GM19099 (cell line): ENCODE results near the gene NME3.

Experiments used
- POLR2A ChIP-seq: IDR thresholded peaks from 3 replicates; pipeline ENCODE4 v1.6.1; 2011; ENCODE audit warnings: low read depth; ENCODE audit not compliant: insufficient read length; ENCODE audit errors: extremely low read depth

The NME3 gene

DNA sequence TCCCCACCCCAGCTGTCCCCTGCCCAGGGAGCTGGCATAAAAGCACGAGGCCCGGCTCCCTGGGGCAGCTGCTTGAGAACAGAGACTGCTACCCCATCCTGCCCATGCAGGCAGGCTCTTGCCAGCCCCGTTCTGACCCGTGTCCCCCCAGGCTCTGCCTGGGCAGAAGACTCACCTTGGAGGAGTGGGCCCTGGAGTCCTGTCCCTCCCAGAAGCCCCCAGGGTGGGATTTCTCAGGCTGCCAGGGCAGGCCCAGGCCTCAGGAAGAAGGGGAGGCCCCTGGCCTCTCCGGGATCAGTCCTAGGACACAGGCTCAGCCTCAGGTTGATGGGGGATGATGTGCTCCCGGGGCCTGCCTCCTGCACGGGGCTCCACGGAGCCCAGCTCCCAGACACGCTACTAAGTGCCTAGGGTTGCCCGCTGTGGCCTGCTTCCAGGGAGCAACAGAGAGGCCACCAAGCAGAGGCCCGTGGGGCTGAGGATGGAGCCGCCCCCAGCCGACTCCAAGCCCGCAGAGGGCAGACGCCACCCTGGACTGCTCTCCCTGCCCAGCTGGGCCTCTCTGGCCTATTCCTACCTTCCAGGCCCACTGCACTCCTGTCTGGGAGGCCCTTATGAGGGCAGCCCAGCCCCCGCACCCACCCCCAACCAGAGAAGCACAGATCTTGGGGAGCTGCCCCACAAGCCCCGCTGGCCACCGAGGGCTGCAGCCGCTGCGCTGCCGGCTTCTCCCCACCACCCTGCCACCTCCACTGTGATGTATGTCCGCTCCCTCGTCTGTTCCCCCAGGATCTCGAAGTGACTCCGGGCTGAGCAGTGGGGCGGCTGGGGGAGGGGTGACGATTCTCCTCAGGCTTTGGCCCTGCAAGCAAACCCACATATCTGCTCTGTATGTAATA, 1.7 kb downstream of the NME3 start:
- TF ChIP-seq POLR2A = no peak

DNA sequence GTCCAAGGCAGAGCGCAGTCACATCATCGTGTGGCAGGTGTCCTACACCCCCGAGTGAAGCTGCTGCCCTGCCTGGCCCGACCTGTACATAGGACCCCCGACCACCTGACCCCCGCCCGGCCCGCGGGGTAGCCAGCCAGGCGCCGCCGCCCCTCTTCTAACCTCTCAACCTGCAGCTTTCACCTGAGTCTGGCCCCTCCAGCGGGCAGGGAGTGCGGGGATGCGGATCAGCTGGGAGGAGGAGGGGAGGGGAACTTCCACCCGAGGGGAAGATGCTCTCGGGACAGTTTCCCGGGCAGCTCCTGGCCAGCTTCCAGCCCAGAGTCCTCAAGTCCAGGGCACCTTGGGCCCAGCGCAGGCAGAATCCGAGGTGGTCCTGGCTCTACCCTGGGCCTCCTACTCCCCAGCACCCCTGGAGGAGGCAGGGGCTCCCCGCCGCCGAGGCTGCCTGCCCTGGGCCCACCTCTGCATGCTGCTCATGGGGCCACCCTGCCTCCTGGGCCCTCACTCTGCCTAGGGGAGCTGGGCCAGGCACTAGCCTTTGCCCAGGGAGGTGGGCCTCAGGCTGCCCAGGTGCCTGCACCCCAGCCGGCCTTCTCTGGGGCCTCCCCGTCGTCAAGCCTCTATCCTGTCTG, 2.5 kb downstream of the NME3 start:
- TF ChIP-seq POLR2A = peak; percentile 29

DNA sequence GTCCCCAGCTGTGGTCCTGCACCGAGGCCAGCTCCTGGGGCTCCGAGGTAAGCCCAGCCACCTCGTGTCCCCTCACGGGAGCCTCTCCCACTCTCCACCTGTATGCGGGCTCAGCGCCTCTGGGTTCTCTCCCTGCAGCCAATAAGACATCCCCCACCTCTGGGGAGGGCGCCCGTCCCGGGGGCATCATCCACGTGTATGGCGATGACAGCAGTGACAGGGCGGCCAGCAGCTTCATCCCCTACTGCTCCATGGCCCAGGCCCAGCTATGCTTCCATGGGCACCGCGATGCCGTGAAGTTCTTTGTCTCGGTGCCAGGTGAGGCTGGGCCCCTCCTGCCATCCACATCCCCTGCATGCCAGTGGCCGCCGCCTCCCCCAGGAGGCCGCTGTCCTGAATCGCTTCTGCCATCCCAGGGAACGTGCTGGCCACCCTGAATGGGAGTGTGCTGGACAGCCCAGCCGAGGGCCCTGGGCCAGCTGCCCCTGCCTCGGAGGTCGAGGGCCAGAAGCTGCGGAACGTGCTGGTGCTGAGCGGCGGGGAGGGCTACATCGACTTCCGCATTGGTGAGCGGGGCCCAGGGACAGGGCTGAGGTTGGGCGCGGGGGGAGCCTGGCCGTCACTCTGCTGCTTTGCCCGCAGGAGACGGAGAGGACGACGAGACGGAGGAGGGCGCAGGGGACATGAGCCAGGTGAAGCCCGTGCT, 3.1 kb downstream of the NME3 start:
- TF ChIP-seq POLR2A = no peak

DNA sequence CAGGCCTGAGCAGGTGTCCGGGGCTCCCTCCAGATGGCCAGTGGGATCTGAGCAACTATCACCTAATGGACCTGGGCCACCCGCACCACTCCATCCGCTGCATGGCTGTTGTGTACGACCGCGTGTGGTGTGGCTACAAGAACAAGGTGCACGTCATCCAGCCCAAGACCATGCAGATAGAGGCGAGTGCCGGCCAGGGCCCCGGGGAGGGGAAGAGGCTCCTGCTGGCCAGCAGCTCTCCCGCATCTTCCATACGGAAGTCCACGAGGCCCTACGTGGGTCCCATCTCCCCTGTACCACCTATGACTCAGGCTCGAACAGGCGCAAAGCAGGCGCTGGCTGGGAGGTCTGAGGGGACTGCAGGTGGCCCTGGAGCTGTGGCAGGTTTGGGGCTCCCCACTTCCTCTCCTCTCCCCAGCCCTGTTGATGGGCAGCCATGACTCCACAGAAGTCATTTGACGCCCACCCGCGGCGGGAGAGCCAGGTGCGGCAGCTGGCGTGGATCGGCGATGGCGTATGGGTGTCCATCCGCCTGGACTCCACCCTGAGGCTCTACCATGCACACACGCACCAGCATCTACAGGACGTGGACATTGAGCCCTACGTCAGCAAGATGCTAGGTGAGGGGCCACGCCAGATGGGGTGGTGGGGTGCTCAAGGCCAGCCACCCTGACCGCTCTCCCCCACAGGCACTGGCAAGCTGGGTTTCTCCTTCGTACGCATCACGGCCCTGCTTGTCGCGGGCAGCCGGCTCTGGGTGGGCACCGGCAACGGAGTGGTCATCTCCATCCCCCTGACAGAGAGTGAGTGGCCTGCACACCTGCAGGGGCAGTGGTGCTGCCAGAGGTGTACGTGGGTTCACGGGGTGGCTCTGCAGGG, 4.0 kb downstream of the NME3 start:
- TF ChIP-seq POLR2A = no peak

DNA sequence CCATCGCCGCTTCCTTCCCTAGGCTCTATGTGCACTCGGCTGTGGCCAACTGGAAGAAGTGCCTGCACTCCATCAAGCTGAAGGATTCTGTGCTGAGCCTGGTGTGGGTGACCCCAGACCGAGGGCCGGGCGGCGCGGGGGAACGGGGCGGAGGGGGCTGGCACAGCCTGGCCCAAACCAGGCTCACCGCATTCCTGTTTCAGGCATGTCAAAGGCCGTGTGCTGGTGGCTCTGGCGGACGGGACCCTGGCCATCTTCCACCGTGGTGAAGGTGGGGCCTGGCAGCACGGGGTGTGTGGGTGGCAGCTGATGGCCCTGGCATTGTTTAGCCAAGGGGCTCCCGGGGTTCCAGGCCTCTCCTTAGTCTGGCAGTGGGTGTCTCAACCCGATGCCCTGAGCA, 4.6 kb downstream of the NME3 start:
- TF ChIP-seq POLR2A = no peak

DNA sequence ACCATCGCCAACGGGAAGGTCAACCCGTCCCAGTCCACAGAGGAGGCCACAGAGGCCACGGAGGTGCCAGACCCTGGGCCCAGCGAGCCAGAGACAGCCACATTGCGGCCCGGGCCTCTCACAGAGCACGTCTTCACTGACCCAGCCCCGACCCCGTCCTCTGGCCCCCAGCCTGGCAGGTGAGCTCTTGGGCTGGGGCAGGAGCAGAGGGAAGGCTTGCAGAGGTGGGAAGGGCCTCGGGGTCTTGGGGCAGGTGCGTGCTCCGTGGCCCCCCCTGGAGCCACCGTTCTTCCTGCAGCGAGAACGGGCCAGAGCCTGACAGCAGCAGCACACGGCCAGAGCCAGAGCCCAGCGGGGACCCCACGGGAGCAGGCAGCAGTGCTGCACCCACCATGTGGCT, 5.1 kb downstream of the NME3 start:
- TF ChIP-seq POLR2A = no peak

DNA sequence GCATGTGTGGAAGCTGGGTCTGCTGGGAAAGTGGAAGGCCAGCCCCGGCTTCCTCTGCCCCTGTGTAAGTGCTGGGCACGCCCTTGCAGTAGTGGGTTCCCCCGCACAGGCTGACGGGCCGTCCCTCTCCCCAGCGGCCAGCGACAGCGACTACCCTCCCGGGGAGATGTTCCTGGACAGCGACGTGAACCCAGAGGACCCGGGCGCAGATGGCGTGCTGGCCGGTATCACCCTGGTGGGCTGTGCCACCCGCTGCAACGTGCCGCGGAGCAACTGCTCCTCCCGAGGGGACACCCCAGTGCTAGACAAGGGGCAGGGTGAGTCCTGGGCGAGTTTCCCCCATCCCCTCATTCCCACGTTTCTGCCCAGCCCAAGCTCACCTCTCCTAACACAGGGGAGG, 5.5 kb downstream of the NME3 start:
- TF ChIP-seq POLR2A = no peak

DNA sequence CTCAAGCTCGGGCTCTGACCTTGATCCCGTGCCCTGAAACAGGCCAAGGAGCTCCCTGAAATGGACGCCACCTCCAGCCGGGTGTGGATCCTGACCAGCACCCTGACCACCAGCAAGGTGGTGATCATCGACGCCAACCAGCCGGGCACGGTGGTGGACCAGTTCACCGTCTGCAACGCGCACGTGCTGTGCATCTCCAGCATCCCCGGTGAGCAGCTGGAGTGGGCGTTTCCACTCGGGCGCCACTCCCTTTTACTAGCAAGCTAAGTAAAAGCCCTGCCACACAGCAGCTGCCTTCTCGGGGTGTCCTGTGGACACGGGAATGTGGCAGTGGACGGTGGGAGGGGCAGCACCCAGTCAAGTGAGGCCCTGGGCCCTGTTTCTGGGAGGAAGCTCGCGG, 6.4 kb downstream of the NME3 start:
- no peak for TF ChIP-seq POLR2A

DNA sequence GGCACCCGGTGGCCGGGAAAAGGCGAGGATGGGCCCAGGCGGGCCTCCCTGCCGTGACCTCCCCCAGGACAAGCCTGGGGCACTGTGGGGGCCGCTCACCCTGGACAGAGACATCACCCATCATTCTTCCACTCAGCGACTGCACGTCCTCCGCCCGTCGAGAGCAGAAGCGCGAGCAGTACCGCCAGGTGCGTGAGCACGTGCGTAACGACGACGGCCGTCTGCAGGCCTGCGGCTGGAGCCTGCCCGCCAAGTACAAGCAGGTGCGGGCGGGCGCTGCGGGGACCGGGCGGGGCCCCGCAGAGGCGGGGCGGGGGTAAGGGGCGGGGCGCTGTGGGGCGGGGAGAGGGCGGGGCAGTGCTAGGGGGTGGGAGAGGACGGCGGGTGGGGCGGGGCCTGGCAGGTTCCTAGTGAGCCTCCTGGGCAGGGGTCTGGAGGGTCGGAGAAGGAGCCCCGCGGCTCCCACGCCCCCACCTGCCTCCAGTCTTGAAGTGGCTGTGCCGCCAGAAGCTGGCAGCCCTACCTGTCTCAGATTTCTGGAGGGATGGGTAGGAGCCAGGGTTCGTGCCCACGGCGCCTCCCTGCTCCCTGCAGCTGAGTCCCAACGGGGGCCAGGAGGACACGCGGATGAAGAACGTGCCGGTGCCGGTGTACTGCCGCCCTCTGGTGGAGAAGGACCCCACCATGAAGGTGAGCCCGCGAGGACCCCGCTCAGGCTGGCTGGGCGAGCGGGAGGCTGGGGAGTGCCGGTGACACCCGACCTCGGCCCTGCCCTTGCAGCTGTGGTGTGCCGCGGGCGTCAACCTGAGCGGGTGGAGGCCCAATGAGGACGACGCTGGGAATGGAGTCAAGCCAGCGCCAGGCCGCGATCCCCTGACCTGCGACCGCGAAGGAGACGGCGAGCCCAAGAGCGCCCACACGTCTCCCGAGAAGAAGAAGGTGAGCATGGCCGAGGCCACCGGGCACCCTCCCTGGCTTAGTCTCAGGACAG, 7.5 kb downstream of the NME3 start:
- no peak for TF ChIP-seq POLR2A

DNA sequence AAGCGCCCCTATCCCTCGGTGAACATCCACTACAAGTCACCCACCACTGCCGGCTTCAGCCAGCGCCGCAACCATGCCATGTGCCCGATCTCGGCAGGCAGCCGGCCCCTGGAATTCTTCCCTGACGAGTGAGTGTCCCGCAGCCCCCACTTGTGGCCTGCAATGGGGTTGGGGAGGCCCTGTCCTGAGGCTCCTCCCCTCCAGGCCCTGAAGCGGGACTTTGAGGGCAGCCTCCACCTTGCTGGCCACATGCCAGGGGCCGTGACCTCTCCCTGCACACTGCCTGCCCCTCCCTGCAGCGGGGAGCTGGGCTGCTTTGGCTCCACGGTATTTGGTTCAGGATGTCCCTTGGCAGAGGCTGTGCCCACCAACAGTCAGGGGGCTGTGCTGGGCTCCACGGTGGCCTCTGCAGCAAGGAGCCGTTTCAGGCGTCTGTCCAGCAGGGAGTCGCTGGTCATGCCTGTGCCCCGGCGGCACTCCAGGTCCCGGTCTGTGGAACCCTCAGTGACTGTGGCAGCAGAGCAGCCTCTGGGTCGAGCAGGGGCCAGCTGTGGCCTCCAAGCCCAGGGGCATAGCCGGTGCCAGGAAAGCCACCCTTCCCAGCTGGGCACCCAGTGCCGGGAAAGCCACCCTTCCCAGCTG, 8.3 kb downstream of the NME3 start:
- no peak for TF ChIP-seq POLR2A

DNA sequence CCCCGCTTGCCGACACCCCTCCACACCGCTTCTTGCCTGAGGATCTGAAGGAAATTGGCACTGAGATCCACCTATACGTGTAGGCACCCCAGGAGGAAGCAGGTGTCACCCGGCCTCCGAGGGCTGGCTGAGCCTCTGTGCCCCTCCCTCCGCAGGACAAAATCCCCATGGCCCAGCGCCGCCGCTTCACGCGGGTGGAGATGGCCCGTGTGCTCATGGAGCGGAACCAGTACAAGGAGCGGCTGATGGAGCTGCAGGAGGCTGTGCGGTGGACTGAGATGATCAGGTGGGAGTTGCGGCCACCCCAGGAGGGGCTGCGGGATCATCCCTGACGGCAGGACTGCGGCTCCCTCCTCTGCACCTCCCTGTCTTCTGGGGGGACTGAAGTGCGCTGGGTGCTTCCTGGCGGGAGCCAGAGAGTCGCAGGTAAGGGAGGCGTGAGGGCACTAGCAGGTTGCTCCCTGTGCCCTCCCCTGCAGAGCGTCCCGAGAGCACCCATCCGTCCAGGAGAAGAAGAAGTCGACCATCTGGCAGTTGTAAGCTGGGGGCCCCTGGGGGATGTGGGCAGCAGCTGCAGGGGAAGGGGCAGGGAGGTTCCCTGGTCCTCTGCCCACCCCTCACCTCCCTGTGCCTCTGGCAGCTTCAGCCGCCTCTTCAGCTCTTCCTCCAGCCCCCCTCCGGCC, 9.0 kb downstream of the NME3 start:
- no peak for TF ChIP-seq POLR2A

DNA sequence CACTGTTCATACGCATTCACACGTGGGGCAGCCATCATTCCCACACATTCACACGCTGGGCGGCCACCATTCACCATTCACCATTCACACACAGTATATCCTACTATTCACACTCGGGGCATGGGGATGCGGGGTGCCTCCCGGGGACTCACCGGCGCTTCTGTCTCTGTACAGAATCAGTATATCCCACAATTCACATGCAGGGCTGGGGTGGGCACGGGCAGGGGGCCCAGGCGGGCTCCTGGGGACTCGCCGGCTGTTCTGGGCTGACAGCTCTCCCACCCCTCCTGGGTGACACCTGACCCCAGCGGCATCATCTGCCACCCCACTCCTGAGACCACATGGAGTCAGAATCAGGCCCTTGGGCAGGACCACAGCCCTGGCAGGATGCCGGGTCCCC, 9.6 kb downstream of the NME3 start:
- TF ChIP-seq POLR2A = no peak

DNA sequence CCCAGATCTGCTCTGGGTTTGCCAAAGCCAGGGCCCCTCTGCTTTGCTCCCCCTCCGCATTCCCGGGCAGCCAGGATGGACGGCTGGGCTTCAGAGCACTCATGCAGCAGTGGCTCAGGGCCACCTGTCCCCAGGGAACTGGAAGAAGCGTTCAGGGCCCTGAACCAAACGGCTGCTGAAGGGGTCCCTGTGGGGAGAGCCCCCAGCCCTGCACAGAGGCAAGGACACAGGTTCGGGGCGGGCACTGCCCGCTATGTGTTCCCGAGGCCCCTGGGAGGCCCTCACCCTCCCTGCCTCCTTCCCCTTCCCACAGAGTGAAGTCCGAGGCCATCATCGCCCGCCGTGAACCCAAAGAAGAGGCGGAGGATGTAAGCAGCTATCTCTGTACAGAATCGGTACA, 10.4 kb downstream of the NME3 start:
- no peak for TF ChIP-seq POLR2A
